ENCODE data around the gene IGF1R. TPM values are rescaled to one million over a fixed set of nuclear protein-coding genes. Genes with fewer than 3 reads are reported as not detected.

The IGF1R gene
- total and polyA plus RNA-seq, 2 donors (not counting 3 experiments of a cell fraction or from before 2014, with no cell fraction given) = 16.1 to 59.1 TPM

DNA sequence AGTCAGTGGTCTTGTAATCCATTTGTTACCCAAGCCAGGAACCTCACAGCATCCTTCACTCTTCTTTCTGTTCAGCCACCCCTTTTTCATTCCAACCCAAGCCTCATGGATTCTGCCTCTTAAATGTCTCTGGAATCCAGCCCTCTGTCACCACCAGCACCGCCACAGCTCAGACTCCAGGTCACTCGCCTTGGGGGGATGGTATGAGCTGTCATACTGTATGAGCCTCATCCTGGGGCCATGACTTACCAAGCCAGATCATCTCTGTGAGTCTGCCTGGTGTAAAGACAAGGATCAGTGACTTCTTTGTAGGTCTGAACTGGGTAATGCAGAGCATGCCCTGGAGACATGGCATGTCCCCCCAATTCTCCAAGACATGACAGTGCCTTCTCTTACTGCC lies 279.7 kb downstream of the IGF1R start:
- POLR2A ChIA-PET = no interaction called here
- no peak for DNase-seq (ENCODE audit: low read depth, low spot score)
- Histone ChIP-seq H3K27ac (ENCODE audit: insufficient read depth, low read depth, low read length) (no peak overlapping the region), H3K9me3 (replicated peaks; ENCODE audit: control insufficient read depth, insufficient read depth, low read length) (no peaks in the 10 kb centered on the region), H3K4me1 (ENCODE audit: control insufficient read depth, extremely low read depth, insufficient read depth, low read length) (peaks cover 7% of the 10 kb centered on the region), H3K9ac (replicated peaks; ENCODE audit: extremely low read depth, insufficient read depth, low read length) (no peak overlapping the region), H2AFZ (ENCODE audit: low read depth, low read length) (no peak overlapping the region), H3K36me3 (ENCODE audit: control insufficient read depth in 2 of 2, extremely low read depth in 1 of 2, insufficient read depth in 2 of 2, low read length in 2 of 2) (peaks cover 5 to 10% of the 10 kb centered on the region in 2 experiments), H3K9me1 (replicated peaks; ENCODE audit: control insufficient read depth, extremely low read depth, insufficient read depth, low read length) (no peaks in the 10 kb centered on the region), H3K4me2 (ENCODE audit: insufficient read depth, low read length) (no peak overlapping the region), H3K4me3 (replicated peaks in 1 of 3; ENCODE audit: insufficient read depth in 1 of 3, low read depth in 1 of 3, low read length in 3 of 3) (no peak overlapping the region), H3K79me2 (ENCODE audit: control insufficient read depth, insufficient read depth, low read length) (no peaks in the 10 kb centered on the region), H3K27me3 (ENCODE audit: control insufficient read depth in 2 of 2, insufficient read depth in 2 of 2, low read length in 2 of 2) (no peaks in the 10 kb centered on the region), H4K20me1 (replicated peaks; ENCODE audit: control insufficient read depth, extremely low read depth, insufficient read depth, low read length) (no peaks in the 10 kb centered on the region)
- intact Hi-C loops (cut with micrococcal nuclease) = no loop called here
- BruUV-seq (replicated peaks) = no TSS peak
- CTCF ChIA-PET = no interaction called here
- TF ChIP-seq, protein P1, sequence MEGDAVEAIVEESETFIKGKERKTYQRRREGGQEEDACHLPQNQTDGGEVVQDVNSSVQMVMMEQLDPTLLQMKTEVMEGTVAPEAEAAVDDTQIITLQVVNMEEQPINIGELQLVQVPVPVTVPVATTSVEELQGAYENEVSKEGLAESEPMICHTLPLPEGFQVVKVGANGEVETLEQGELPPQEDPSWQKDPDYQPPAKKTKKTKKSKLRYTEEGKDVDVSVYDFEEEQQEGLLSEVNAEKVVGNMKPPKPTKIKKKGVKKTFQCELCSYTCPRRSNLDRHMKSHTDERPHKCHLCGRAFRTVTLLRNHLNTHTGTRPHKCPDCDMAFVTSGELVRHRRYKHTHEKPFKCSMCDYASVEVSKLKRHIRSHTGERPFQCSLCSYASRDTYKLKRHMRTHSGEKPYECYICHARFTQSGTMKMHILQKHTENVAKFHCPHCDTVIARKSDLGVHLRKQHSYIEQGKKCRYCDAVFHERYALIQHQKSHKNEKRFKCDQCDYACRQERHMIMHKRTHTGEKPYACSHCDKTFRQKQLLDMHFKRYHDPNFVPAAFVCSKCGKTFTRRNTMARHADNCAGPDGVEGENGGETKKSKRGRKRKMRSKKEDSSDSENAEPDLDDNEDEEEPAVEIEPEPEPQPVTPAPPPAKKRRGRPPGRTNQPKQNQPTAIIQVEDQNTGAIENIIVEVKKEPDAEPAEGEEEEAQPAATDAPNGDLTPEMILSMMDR (IDR thresholded peaks at IDR 0.05; ENCODE audit: extremely low read depth in 1 of 2, insufficient read depth in 1 of 2, low read depth in 1 of 2, low read length in 2 of 2) = no peak
- TF ChIP-seq FOS (IDR thresholded peaks at IDR 0.05; ENCODE audit: borderline replicate concordance, insufficient read depth, low read length) = no peak
- no peak for TF ChIP-seq EZH2 (IDR thresholded peaks at IDR 0.05; ENCODE audit: borderline replicate concordance, low read depth, low read length, severe bottlenecking)
- TF ChIP-seq, protein P2, sequence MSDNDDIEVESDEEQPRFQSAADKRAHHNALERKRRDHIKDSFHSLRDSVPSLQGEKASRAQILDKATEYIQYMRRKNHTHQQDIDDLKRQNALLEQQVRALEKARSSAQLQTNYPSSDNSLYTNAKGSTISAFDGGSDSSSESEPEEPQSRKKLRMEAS (IDR thresholded peaks at IDR 0.05; ENCODE audit: insufficient read depth, insufficient read length) = no peak
- TF ChIP-seq MYC (IDR thresholded peaks at IDR 0.05; ENCODE audit: low read depth, low read length) = no peak
- no peak for TF ChIP-seq GATA2 (IDR thresholded peaks at IDR 0.05; ENCODE audit: insufficient read depth, insufficient read length, low read depth, low read length)
- no peak for TF ChIP-seq JUN (IDR thresholded peaks at IDR 0.05; ENCODE audit: borderline replicate concordance, insufficient read depth, insufficient read length, low read depth)
- TF ChIP-seq POLR2AphosphoS5 (IDR thresholded peaks at IDR 0.05; ENCODE audit: insufficient read depth, low read depth, low read length) = no peak
- no peak for TF ChIP-seq POLR2A (IDR thresholded peaks at IDR 0.05; ENCODE audit: low read depth, low read length)
- no peak for FAIRE-seq
- dilution Hi-C loops (cut with MboI; ENCODE audit: extremely low pct_ligation_motif_present, low sequenced_read_pairs) = no loop called here
